Spleen (tissue), 7 donors: ENCODE data around the gene MEIKIN.

ENCODE experiments used
- CTCF ChIP-seq, 11 experiments: fragments of 200-600 bp in 7 of 11; fragments of 450-650 bp in 4 of 11; sonication (generic) in 4 of 11; IDR thresholded peaks in 8 of 11; conservative IDR thresholded peaks in 3 of 11; 1 replicate in 7 of 11; 2 replicates in 4 of 11; pipeline versions ENCODE4 v1.4.0 to v1.8.0; 2016 to 2021; ENCODE audit warnings: antibody characterized with exemption in 11 of 11, inconsistent platforms in 4 of 11, mild to moderate bottlenecking in 1 of 11
- POLR2A ChIP-seq, 3 donors: fragments of 450-650 bp; IDR thresholded peaks; one replicate each; pipeline ENCODE4 v1.5.1; 2017; ENCODE audit warnings: antibody characterized with exemption in 3 of 3, mild to moderate bottlenecking in 1 of 3
- POLR2AphosphoS5 ChIP-seq, 3 donors: sonication (generic); formaldehyde crosslinking; IDR thresholded peaks; one replicate each; pipeline ENCODE4 v1.5.1; 2017; ENCODE audit warnings: antibody characterized with exemption in 3 of 3
- donor health status: DM: no; HTN: no; CAD: no; lungs with moderate emphysema.
- donor health status: DM: no; HTN: no; CAD: no.
- donor health status: DM: no; HTN: no; CAD: no.

GRCh38 chr5:131899686-131900085, 45.8 kb downstream of the MEIKIN start:
- TF ChIP-seq POLR2AphosphoS5 (IDR thresholded peaks at IDR 0.05) (no peak), CTCF (IDR thresholded peaks at IDR 0.05 in 8 of 11, conservative IDR thresholded peaks at IDR 0.05 in 3 of 11) (no peak), POLR2A (IDR thresholded peaks at IDR 0.05) (no peak)
